Limb (tissue), 2 donors: Measurements from ENCODE around the gene MICALL1.
"Not testable (repeated sequence)": the region's sequence is repeated elsewhere in the genome, so short reads cannot be mapped to it uniquely, and the experiment has no call there.

Source experiments
- DNase-seq, 2 donors: peaks; one replicate each; pipeline ENCODE4 v3.0.0-alpha.2; 2016; ENCODE audit errors: extremely low spot score in 2 of 2

The MICALL1 gene

GRCh38 chr22:37957232-37957631 lies 51.1 kb downstream of the MICALL1 start:
- no peak for DNase-seq

DNA sequence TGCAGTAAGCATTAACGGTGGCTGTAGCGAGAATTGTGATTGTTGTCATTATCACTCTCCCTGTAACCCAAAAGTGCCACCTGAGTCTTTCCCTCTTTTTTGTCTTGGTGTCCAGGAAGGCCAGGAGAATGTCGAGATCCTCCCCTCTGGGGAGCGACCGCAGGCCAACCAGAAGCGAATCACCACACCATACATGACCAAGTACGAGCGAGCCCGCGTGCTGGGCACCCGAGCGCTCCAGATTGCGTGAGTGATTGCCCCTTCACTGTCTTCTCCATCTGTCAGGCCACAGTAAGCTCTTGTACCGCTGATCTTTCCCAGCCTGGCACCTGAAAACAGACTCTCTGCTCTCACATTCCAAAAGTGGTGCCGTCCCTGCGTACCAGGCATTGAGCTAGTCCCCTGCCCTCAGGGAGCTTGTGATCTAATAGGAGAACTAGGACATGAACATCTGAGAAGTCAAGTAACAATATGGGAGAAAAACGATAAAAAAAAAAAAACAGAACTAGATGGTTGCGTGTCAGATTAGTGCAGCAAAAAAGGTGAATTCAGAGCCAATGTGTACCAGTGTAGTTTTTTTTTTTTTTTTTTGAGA lies 53.2 kb downstream of the MICALL1 start:
- DNase-seq, result no peak

GRCh38 chr22:37961062-37961461 lies 55.0 kb downstream of the MICALL1 start:
- no peak for DNase-seq

DNA sequence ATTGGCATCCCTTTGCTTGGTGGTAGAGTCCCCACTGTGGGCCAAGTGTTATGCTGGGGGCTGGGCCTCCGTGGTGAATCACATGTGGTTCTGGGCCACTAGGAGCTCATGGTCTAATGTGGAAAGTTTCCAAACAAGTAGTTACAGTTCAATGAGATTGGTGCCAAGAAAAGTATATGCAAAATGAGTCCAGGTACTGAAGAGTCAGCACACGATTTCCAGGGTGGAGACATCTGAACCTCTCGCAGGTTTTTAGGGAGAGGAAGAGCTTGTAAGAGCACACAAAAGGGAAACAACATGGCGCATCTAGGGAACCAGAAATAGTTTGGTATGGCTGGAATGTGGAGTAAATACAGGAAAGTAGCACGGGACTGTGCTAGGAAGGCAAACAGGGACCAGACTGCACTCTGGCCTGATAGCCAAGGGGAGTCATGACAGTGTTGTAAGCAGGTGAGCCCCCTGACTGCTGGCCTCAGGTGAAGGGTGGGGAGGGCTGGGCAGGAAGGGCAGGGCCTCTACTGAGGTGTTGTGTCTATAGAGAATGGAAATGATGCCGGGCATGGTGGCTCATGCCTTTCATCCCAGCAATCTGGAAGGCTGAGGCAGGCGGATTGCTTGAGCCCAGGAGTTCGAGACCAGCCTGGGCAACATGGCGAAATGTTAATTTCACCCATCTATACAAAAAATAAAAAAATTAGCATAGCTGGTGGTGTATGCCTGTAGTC lies 60.0 kb downstream of the MICALL1 start:
- DNase-seq, result no peak

DNA sequence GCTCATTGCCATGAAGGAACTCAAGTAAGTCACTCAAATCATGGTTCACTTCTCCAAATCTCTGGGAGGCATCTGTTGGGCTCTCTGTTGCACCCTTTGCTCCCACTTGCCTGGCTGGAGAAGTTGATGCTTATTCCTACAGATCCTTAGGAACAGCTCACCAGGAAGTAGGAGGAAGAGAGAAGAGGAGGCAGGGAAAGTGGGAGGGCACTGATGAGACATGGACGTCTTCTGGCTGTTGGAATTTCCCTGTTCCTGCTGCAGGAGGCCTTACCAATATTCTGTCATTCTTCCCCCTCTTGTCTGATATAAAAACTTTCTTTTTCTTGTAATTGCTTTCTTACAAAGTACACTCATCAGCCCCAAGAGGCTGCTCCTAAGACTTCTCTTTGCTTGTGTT lies 61.0 kb downstream of the MICALL1 start:
- no peak for DNase-seq

GRCh38 chr22:37967637-37968451 lies 61.7 kb downstream of the MICALL1 start:
- no peak for DNase-seq

DNA sequence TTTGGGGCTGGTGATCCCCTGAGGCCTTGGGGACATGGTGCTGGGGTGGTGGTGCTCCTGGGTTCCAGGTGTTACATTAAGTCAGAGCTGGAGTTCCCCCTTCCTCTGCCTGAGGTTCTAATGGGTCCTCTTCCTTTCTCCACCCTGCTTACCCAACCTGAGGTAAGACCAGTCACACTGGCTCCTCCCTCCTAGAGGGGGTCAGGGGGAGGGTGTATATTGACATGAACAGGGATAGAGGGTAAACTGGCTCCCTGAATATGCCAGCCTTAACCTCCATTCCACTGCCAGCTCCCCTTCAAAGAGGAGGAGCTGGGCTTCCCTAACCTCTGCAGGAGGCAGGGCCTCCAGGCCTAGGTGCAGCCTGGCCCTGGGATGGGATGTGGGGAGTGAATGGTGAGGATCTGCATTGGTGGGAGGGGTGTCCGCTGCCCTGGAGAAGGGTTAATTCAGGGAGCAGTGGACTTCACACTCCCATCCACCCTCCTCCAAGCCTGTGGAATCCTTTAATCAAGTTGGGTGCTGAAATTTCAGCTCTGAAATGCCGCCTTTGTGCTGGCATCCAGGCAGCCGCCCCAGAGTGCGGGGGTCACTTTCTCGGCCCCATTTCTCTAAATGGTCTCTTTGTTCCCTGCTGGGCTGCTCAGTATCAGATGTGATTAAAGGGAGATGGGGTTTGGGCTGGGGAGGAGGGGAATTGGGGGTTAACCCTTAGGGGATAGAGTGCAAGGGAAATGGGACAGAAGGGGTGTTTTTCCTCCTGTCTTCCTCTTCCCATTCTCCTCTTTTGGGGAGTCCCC lies 62.6 kb downstream of the MICALL1 start:
- DNase-seq, result no peak

DNA sequence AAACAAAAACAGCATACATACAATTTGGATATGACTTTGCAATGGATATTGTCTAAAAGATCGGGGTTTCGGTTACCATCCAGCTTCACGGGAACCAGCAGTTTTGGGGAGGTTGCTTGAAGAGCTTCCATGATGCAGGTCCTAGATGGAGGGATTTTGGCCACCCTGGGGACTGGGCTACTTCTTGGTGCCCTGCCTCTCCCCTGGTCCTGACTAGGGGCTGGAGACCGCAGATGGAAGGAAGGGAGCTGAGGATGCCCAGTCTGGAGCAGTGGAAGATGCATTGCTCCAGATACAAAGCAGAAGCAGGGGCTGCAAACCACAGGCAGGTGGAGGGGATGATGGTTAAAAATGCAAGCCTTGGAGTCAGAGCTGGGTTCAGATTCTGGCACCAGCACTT lies 64.8 kb downstream of the MICALL1 start:
- DNase-seq, result no peak

DNA sequence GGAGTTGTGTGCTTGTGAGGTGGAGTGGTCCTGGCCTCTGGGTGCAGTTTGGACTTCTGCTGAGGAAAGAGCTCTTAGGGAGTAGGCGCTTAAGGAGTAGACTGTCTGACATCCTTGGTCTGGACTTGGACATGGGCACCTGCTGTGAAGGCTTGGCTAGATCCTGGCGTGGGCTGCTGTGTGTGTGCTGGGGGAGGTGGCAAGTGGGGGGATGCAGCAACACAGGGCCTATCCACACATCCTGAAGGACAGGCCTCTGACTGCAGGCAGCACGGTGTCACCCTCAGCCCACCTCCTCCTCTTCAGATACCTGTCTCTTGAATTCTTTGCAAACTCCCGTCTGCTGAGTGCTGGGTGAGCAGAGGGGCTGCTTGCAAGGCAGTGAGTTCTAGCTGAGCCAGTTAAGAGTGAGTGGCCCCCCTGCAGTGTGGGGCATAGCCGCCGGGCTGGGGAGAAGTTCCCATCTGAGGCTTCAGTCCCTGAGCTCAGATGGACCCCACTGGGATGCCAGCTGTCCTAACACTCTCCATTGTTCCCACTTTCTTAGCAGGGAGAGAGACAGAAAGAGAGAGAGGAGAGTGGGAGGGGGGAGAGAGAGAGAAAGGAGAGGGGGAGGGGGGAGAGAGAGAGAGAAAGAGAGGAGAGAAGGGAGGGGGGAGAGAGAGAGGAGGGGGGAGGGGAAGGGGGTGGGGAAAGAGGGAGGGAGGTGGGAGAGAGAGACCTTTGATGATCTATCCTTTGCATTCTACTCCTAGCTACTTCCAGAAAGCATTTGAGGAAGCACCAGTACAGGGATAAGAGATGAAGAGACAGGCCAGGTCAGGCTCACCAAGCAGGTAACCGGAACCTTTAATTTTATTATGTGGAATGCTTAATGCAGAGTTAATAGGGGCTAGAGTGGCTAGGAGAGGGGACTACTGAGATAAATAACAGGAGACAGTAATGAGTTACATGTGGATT lies 65.7 kb downstream of the MICALL1 start:
- no peak for DNase-seq

GRCh38 chr22:37972527-37972926 lies 66.4 kb downstream of the MICALL1 start:
- DNase-seq, result peak; percentile 51 to 59

DNA sequence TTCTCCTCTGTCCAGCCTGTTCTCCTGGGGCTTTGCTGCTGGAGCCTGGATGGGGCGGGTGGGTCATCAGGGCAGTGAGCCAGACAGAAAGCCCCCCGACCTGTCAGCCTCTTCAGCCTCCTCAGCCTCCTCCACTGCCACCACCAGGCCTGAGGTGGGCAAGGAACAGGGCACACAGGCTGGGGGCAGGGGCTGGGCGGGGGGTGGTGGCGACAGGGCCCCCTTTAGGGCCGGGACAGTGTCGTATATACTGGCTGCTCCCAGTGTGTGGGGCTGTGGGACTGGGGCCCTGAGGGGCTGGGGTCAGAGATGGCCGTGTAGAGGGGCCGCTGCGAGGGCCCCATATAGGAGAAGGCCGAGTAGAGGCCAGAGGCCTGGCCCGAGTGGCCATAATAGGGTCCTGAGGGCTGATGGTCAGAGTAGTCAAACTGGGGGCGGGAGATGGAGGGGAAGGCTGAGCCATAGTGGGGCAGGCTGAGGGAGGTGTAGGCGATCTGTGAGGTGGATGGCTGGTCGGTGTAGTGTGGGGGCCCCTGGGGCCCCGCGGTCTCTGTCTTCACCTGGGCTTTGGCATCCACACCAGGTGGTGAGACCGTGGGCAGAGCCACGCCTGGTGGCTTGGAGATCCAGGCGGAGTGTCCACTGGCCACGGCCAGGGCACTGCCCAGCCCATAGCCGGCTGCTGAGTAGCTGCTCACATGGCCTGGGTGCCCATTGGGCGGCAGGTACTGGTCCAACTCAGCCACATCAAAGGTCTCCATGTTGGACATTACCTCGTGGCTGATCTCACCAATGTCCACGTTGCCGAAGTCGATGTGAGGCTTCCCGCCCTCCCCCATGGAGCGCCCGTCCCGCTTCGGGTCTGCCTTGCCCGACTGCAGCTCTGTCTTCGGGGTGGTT lies 67.4 kb downstream of the MICALL1 start:
- no peak for DNase-seq

- DNase-seq, result no peak
Measured at GRCh38 chr22:37975153-37975552, 69.1 kb downstream of the MICALL1 start.

DNA sequence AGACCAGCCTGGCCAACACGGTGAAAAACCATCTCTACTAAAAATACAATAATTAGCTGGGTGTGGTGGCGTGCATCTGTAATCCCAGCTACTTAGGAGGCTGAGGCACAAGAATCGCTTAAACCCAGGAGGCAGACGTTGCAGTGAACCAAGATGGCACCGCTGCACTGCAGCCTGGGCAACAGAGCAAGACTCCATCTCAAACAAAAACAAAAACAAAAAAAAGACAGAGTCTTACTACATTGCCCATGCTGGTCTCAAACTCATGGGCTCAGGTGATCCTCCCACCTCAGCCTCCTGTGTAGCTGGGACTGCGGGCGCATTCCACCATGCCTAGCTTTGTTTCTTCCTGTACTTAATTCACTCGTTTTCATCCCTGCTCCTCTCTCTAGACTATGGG lies 69.9 kb downstream of the MICALL1 start:
- DNase-seq, result not testable (repeated sequence)

DNA sequence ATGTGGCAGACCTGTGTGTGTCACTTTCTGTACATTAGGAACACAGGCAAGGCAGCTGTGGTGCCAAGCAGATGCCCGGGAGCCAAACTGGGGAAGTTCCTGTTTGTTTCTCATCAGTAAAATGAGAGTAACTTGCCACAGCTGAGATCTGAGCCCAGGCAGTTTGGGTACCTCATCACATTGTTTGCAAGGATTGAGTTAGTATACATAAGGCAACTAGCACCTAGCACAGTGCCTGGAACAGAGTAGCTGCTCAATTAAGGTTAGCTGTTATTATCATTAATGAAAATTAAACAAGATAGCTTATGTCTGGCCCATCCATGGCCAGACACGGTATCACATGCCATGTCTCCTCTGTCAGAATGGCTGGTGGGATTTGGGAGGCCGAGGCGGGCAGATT lies 70.5 kb downstream of the MICALL1 start:
- DNase-seq, result no peak

DNA sequence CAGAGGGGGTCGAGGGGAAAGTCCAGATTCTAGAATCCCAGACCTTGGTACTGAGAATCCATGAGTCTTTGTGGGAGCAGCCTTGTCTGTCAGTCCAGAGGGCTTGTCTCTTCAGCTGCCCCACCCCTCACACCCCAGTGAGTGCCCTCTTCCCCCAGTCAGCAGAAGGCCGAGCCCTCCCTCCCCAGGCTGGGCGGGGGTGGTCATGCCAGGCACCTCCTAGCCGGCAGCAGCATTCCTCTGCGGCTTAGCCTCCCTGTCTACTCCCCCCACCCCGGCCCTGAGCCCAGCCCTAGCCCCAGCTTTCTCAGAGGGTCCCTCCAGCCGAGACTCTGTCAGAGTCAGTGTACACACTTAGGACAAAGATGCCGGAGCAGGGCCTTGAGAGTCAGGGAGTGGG lies 73.7 kb downstream of the MICALL1 start:
- no peak for DNase-seq

- no peak for DNase-seq
Measured at GRCh38 chr22:37981282-37982011, 75.3 kb downstream of the MICALL1 start.

DNA sequence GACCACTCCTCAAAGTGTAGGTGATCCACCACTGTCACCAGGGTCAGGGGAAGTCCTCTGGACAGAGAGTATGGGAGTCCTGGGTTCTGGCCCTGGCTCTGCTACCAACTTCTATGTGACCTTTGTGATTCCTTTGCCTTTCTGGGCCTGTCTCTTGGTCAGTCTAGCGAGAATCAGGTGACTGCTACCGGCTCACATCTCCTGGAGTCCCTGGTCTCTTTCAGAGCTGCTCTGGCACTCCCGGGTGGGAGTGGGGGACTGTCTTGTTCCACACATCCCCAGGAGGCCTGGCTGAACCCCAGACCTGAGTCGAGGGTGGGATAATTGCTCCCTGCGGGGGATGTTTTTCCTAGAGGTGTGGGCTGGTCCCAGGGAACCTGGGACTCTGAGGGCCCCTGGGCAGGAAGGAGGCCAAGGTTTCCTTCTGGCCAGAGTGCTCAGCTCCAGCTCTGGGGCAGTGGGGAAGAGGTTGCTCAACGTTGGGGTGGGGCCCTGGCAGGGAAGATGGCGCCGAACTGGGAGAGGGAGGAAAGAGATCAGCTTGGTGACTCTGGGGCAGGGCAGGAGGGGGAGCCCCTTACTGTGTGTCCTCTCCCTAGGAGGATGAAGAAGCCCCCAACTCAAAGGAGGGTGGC lies 76.2 kb downstream of the MICALL1 start:
- no peak for DNase-seq
